Neural crest cell (in vitro differentiated cells): ENCODE results near the gene BEX3. TPM values are rescaled to one million over a fixed set of nuclear protein-coding genes. Genes with fewer than 3 reads are reported as not detected.
"Not testable (repeated sequence)": the region's sequence is repeated elsewhere in the genome, so short reads cannot be mapped to it uniquely, and the experiment has no call there.

ENCODE experiments used
- DNase-seq: peaks from one replicate; pipeline ENCODE4 v3.0.0; 2021; ENCODE audit warnings: low read depth, mixed read lengths, low spot score
- H3K27ac Mint-ChIP-seq: one replicate; pipeline ENCODE4 v1.8.0; 2021; ENCODE audit warnings: mild to moderate bottlenecking, mixed read lengths; ENCODE audit not compliant: unreplicated experiment
- H3K27me3 Mint-ChIP-seq: 2 replicates; pipeline ENCODE4 v1.8.0; 2021; ENCODE audit warnings: low read depth, mild to moderate bottlenecking, mixed read lengths
- H3K36me3 Mint-ChIP-seq: 2 replicates; pipeline ENCODE4 v1.8.0; 2021; ENCODE audit warnings: low read depth, mild to moderate bottlenecking, mixed read lengths
- H3K4me1 Mint-ChIP-seq: 2 replicates; pipeline ENCODE4 v1.8.0; 2021; ENCODE audit warnings: mixed read lengths
- H3K4me3 Mint-ChIP-seq: one replicate; pipeline ENCODE4 v1.8.0; 2021; ENCODE audit warnings: mild to moderate bottlenecking, mixed read lengths
- H3K9me3 Mint-ChIP-seq: 2 replicates; pipeline ENCODE4 v1.8.0; 2021; ENCODE audit warnings: mixed read lengths
- CTCF ChIP-seq: fragments of 200-600 bp; sonication (generic); conservative IDR thresholded peaks from 2 replicates; pipeline ENCODE4 v1.5.0; 2021; ENCODE audit warnings: antibody characterized with exemption, mild to moderate bottlenecking
- total RNA-seq: library from RNA; stranded (reverse); gene quantifications from 2 replicates; pipeline ENCODE4 v1.2.1, GENCODE V29; 2021

The BEX3 gene
- total RNA-seq, 1 donor from 2014 or later = 334 TPM

GRCh38 chrX:103384672-103385071 lies 8.3 kb downstream of the BEX3 start:
- Mint-ChIP-seq H3K4me3 (no peak overlapping the region), H3K4me1 (no peaks in the 10 kb centered on the region), H3K36me3 (peaks cover 9% of the 10 kb centered on the region), H3K27ac (no peak overlapping the region), H3K27me3 (no peaks in the 10 kb centered on the region), H3K9me3 (peaks cover 3% of the 10 kb centered on the region)
- no peak for TF ChIP-seq CTCF
- DNase-seq = no peak

GRCh38 chrX:103385283-103385830 lies 9.0 kb downstream of the BEX3 start:
- H3K4me1 Mint-ChIP-seq, H3K9me3 Mint-ChIP-seq, DNase-seq, H3K4me3 Mint-ChIP-seq, H3K27ac Mint-ChIP-seq, H3K27me3 Mint-ChIP-seq, H3K36me3 Mint-ChIP-seq: not testable (repeated sequence)

- Mint-ChIP-seq H3K9me3 (no peaks in the 10 kb centered on the region), H3K27me3 (no peaks in the 10 kb centered on the region), H3K27ac (no peak overlapping the region)
Measured at GRCh38 chrX:103386332-103386731, 10.0 kb downstream of the BEX3 start.

GRCh38 chrX:103393487-103393886 lies 17.1 kb downstream of the BEX3 start:
- TF ChIP-seq CTCF = no peak
- Mint-ChIP-seq H3K27me3 (no peaks in the 10 kb centered on the region), H3K9me3 (peaks cover 6% of the 10 kb centered on the region), H3K4me1 (peaks cover 9% of the 10 kb centered on the region), H3K36me3 (no peaks in the 10 kb centered on the region), H3K4me3 (no peak overlapping the region), H3K27ac (no peak overlapping the region)
- no peak for DNase-seq

More at GRCh38 chrX:103386332-103386731, 10.0 kb downstream of the BEX3 start:
- no peaks in the 10 kb centered on the region for H3K4me1 Mint-ChIP-seq
- no peak overlapping the region for H3K4me3 Mint-ChIP-seq
- DNase-seq = no peak
- H3K36me3 Mint-ChIP-seq = peaks cover 9% of the 10 kb centered on the region
- TF ChIP-seq CTCF = no peak

- H3K27me3 Mint-ChIP-seq = no peaks in the 10 kb centered on the region
- no peaks in the 10 kb centered on the region for H3K36me3 Mint-ChIP-seq
- H3K4me1 Mint-ChIP-seq = peaks cover 25% of the 10 kb centered on the region
- DNase-seq = no peak
- TF ChIP-seq CTCF = no peak
- peaks cover 9% of the 10 kb centered on the region for H3K9me3 Mint-ChIP-seq
- H3K27ac Mint-ChIP-seq = no peak overlapping the region
- H3K4me3 Mint-ChIP-seq = no peak overlapping the region
Measured at GRCh38 chrX:103396186-103396585, 19.8 kb downstream of the BEX3 start.

GRCh38 chrX:103396660-103397059 lies 20.3 kb downstream of the BEX3 start:
- Mint-ChIP-seq H3K9me3 (peaks cover 9% of the 10 kb centered on the region), H3K27me3 (no peaks in the 10 kb centered on the region), H3K4me1 (peaks cover 25% of the 10 kb centered on the region), H3K27ac (no peak overlapping the region), H3K4me3 (no peak overlapping the region), H3K36me3 (no peaks in the 10 kb centered on the region)
- no peak for DNase-seq
- no peak for TF ChIP-seq CTCF
